ENCODE results near the gene MFSD1.
A peak's percentile ranks its signal among the peaks of the same experiment; 100 is the strongest.

Gene MFSD1

DNA sequence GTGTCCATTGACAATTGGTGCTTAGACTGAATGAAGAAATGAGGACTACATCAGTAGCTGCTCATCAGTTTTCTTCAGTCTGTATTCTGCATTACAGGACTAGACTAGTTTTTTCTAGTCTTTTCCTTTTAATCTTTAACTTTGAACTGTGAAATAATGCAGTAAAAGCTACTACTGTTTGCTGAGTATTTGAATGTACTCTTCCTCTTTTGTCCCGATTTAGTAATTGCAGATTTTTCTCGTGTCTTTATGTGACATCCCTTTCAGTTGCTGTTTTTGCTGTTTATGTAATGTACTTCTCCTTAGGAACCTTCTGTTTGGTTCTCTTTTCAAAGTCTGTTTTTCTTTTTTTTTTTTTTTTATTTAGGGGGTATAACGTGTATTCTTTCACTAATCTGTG, 17.4 kb downstream of the MFSD1 start:
- DNase-seq = no peak

DNA sequence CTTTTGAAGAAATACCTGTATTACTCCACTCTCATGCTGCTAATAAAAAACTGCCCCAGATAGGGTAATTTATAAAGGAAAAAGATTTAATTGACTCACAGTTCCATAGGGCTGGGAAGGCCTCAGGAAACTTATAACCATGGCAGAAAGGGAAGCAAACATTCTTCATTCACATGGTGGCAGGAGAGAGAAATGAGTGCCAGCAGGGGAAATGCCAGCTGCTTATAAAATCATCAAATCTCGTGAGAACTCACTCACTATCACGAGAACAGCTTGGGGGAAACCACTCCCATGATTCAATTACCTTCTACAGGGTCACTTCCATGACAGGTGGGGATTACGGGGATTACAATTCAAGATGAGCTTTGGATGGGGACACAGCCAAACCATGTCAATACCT, 18.7 kb downstream of the MFSD1 start:
- no peak for DNase-seq

DNA sequence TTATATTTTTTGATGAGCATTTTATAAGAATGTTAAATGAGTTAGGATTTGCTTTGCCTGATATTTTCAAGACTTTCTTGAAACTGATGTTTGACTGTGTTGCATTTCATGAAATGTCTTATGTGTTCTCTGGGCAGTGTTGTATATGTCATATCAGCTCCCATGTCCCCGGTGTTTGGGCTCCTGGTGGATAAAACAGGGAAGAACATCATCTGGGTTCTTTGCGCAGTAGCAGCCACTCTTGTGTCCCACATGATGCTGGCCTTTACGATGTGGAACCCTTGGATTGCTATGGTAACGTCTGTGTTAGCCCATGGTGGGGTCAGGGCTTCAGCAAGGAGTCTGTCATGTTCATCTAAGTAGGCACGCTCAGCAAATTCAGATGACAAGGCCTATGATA, 20.0 kb downstream of the MFSD1 start:
- no peak for DNase-seq

DNA sequence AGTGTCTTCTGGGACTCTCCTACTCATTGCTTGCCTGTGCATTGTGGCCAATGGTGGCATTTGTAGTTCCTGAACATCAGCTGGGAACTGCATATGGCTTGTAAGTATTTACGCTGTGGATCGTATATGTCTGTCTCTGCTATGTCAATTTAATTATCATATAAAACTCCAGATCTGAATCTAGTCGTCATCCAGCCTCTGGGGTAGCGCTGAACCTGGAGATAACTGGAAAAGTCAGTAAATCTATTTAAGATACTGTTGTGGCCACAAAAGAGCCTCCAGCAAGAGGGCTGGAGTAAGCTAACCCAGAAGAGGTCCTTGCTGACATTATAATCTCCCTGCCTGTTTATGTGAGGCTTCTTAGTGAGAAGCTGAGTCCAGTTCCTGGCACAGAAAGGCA, 21.6 kb downstream of the MFSD1 start:
- DNase-seq = no peak

DNA sequence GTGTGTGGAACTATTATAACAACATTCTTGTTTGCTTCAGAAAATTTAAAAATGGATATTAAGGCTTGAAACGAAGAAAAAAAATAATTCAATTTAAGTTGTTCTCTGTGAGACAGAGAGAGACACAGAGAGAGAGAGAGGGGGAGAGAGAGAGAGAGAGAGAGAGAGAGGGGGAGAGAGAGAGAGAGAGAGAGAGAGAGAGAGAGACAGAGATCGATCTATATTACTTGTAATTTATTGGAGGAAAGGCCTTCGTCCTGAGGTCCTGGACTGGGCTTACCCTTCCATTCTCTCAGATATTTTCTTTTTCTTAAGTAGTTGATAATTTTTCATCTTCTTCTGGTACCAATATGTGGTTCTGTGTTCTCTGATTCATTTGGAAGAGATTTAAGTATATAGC, 25.9 kb downstream of the MFSD1 start:
- no peak for DNase-seq

DNA sequence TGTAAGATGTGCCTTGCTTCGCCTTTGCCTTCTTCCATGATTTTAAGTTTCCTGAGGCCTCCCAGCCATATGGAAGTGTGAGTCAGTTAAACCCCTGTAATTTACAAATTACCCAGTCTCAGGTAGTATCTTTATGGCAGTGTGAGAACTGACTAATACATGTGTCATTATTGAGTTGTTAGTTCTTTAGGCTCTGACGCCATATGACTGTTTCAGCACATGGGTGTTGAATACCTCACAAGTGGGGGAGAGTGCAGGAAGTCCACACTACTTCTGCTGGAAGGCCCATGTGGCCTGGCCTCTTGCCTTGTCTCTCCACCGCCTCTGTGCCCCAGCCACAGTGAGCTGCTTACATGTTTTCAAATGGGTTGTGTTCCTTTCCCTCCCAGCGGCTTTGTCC, 28.5 kb downstream of the MFSD1 start:
- DNase-seq = no peak

GRCh38 chr3:158831861-158832260, 30.0 kb downstream of the MFSD1 start:
- DNase-seq = no peak

DNA sequence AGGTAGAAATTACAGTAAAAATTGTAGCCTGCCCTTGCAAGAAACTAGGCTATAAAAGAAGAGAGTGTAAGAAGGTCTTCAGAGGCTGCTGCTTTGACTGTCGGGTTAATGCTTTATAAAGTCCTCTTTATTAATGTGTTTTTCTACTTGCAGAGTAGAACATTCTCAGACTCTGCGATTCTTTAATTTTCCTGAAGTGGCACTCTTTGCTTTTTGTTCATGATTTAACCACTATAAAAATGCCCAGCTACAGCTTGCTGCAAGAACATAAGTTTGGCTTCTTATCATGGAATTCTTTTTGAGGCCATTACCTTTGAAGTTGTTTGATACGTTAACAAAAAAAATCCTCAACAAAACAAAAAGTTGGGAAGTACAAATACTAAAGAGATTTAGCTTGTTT, 33.8 kb downstream of the MFSD1 start:
- no peak for DNase-seq

DNA sequence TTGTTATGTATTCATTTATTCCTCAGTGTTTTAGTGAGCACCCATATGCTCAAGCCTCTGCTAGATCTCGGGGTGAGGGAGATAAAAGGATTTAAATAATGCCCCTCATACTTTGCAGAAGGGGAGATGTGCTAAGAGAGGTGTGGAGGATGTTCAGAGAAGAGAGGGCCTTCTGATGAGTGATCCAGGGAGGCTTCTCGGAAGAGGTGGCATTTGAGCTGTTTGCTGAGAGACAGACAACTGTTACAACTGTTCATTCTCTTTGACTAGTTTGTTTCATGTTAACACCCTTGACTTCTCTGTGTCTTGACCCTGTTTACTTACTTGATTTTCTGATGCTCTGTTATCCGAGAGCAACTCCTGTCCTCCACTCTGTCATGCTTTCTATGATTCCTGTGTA, 34.5 kb downstream of the MFSD1 start:
- DNase-seq = no peak

GRCh38 chr3:158837240-158837639, 35.4 kb downstream of the MFSD1 start:
- no peak for DNase-seq

DNA sequence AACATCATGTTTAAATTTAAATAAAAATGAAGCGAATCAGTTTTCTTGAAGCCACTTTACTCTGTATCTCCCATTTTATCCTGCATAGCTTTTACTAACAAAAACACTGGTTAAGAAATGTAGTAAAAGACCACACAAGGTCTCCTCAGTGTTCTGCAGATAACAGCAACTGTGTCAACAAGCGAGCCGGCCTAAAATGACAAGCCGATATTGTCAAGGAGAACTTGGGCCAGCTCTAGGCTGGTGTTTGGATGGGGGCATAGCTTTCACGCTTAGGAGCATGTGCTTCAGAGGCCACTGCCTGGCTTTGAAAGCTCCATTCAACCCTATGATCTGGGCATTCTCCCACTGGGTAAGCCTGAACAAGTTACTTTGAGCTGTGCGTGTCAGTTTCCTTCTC, 38.1 kb downstream of the MFSD1 start:
- DNase-seq = no peak

GRCh38 chr3:158841387-158841786, 39.5 kb downstream of the MFSD1 start:
- no peak for DNase-seq

DNA sequence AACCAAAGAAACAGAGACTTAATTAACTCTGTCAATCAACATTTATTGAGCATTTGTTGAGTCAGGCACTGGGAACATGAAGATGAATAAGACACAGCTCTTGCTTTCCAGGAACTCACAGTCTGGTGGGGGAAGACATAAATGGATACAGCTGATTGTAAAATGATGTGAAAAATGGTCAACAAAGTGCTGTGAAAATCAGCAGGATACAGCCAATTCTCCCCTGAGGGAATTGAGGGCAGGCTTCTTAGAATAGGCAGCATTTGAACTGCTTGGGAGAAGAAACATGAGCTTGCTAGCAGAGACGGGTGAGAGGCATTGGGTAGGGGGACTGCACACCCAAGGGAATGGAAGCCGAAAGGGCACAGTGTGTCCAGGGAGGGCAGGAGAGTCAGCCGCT, 41.1 kb downstream of the MFSD1 start:
- no peak for DNase-seq

DNA sequence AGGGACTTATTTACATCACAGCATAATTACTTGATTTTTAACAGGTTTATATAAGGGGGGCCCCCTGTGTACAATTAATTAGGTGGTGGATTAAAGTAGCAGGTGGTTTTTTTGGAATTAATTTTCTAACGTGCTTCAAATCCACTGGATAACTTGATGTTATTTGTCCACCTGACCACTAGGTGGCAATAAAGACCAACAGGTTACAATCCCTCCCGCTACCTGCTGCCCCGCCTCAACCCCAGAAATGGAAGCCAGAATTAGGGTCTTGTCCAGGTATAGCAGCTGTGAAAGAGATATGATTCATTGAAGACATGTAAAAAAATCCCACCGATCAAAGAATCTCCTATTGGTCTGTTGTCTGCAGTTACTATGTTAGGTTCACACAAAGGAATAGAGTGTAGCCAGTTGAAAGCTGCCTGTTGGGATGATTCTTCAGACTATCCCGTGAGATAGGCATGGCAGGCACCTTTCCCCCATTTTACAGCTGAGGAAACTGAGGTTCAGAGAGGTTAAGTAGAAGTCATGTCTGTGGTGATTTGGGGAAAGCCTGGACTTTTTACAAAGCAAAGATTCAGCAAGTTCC, 44.0 kb downstream of the MFSD1 start:
- peak; percentile 9 for DNase-seq

- no peak for DNase-seq
These were observed 45.1 kb downstream of the MFSD1 start for GRCh38 chr3:158846803-158847451.

DNA sequence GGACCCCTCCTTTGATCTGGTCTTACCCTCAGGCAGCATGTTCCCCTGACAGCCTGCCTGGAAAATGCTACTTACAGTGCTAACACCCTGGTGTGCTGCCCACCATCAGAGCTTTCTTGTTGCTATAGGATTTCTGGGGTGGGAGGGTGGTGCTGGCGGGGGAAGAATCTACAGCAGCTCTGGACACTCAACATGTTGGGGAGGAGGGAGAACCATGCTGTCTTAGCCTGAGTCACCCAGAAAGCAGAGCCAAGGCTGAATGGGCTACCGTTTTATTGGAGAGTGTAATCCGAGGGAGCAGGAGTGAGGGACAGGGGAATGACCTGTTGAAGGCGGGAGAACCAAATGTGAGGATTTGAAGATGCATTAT, 45.6 kb downstream of the MFSD1 start:
- no peak for DNase-seq

GRCh38 chr3:158847885-158848284, 46.0 kb downstream of the MFSD1 start:
- no peak for DNase-seq

DNA sequence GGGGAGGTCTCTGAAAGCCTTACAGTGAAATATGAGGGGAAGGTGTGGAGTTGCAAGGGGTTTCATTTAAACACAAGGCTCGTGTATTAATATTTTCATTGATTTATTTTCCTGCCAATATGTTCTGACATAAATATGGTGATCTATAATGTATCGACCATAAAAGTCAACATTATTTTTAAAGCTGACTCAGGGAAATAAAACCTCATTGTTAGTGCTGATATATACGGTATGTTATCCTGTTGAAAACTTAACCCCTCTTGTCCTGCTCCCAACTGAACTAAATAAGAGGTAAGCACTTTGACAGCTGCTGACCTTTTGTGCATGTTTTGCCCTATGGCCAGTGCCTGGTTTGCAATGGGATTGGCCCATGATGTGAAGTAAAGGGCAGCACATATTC, 47.9 kb downstream of the MFSD1 start:
- DNase-seq = no peak

GRCh38 chr3:158859362-158859761, 57.5 kb downstream of the MFSD1 start:
- DNase-seq = no peak

GRCh38 chr3:158863247-158863646, 61.4 kb downstream of the MFSD1 start:
- DNase-seq = no peak

DNA sequence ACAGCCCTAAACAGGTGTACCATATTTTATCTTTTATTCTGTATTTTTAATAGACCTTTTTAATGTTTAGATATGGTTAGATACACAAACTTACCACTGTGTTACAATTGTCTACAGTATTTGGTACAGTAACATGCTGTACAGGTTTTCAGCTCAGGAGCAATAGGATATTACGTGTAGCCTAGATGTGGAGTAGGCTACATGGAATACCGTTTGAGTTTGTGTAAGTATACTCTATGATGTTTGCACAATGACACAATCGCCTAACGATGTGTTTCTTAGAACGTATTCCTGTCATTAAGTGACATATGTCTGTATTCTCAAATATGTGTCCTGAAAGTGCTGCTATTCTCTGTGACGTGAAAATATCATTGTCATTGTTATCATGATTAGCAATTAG, 62.6 kb downstream of the MFSD1 start:
- no peak for DNase-seq

- DNase-seq = no peak
These were observed 73.8 kb downstream of the MFSD1 start for GRCh38 chr3:158875700-158876099.
